Activated CD4-positive, alpha-beta T cell treated with anti-CD3 and anti-CD28 coated beads for 36 hours (primary cell): ENCODE measurements around the gene MIA2. TPM values are rescaled to one million over a fixed set of nuclear protein-coding genes. Genes with fewer than 3 reads are reported as not detected.

Experiments used
- ATAC-seq: fragments of 200-7000 bp; cut with Tn5 transposase; one replicate; pipeline ENCODE4 v1.10.0; 2021; ENCODE audit warnings: mild to moderate bottlenecking, moderate library complexity
- CTCF ChIA-PET: fragments of 350-600 bp; sonication (Branson Sonifier 250); formaldehyde crosslinking; loops from one replicate; lab custom pipeline; 2021; ENCODE audit warnings: antibody characterized with exemption; lab: Charles Lee
- POLR2A ChIA-PET: fragments of 350-600 bp; sonication (Branson Sonifier 250); formaldehyde crosslinking; loops from one replicate; lab custom pipeline; 2021; ENCODE audit warnings: antibody characterized with exemption, inconsistent platforms; lab: Charles Lee
- DNase-seq: peaks from one replicate; pipeline ENCODE4 v3.0.0-alpha.2; 2020
- H3K27ac Mint-ChIP-seq: one replicate; pipeline ENCODE4 v1.8.0; 2021; ENCODE audit warnings: mixed read lengths
- H3K27me3 Mint-ChIP-seq: one replicate; pipeline ENCODE4 v1.8.0; 2021; ENCODE audit warnings: mixed read lengths
- H3K36me3 Mint-ChIP-seq: one replicate; pipeline ENCODE4 v1.8.0; 2021; ENCODE audit warnings: low read depth, mixed read lengths
- H3K4me1 Mint-ChIP-seq: one replicate; pipeline ENCODE4 v1.8.0; 2021; ENCODE audit warnings: mixed read lengths
- H3K4me3 Mint-ChIP-seq: one replicate; pipeline ENCODE4 v1.8.0; 2021; ENCODE audit warnings: mild to moderate bottlenecking, moderate library complexity, mixed read lengths
- H3K9me3 Mint-ChIP-seq: one replicate; pipeline ENCODE4 v1.8.0; 2021; ENCODE audit warnings: low read depth, mixed read lengths
- intact Hi-C, 2 experiments: fragments of 100-400 bp; cut with DNase I in 1 of 2; cut with micrococcal nuclease in 1 of 2; formaldehyde crosslinking; loops; one replicate each; pipeline versions ENCODE4 v1.14.2 to v1.15.1; 2022 to 2024; cut with DNase I, micrococcal nuclease
- total RNA-seq, 2 experiments: library from RNA; stranded (reverse); gene quantifications; one replicate each; pipeline ENCODE4 v1.2.3, GENCODE V29; 2021

MIA2 gene
- total RNA-seq, 2 experiments from 2014 or later, result 18.2 to 22.2 TPM

- no peak for ATAC-seq
- intact Hi-C loops, result no loop called here
Measured at GRCh38 chr14:39435241-39435640, 201.5 kb downstream of the MIA2 start.

More at GRCh38 chr14:39435241-39435640, 201.5 kb downstream of the MIA2 start:
- H3K27ac Mint-ChIP-seq, result no peak overlapping the region
- peaks cover 3% of the 10 kb centered on the region for H3K36me3 Mint-ChIP-seq
- H3K9me3 Mint-ChIP-seq, result no peaks in the 10 kb centered on the region
- CTCF ChIA-PET, result interaction anchor here (0.6 to 3.0 kb wide), 5 partner anchors 8 to 335 kb away, joined by 3 to 14 read pairs (median 7); no protein-coding TSS in a partner anchor
- POLR2A ChIA-PET, result no interaction called here
- H3K4me3 Mint-ChIP-seq, result no peak overlapping the region
- H3K27me3 Mint-ChIP-seq, result no peaks in the 10 kb centered on the region
- peaks cover 14% of the 10 kb centered on the region for H3K4me1 Mint-ChIP-seq
- DNase-seq, result no peak

Other genes with a start within 250 kb of the MIA2 start
- gene SEC23A, start 130.7 kb upstream of the MIA2 start, total RNA-seq, result 10 to 100 TPM; 49.6 to 72.8 TPM
- gene GEMIN2, start 119.6 kb upstream of the MIA2 start, total RNA-seq, result 10 to 100 TPM; 23.8 to 27.6 TPM
- 10 to 100 TPM; 18.0 to 21.5 TPM for gene TRAPPC6B, start 63.6 kb upstream of the MIA2 start, total RNA-seq
- 10 to 100 TPM; 87.8 to 98.3 TPM for gene PNN, start 58.7 kb upstream of the MIA2 start, total RNA-seq
- 10 to 100 TPM; 12.5 to 14.0 TPM for gene FBXO33, start 198.5 kb downstream of the MIA2 start, total RNA-seq